Right lobe of liver (tissue), 6 donors: ENCODE measurements around the gene GPD1L. TPM values are rescaled to one million over a fixed set of nuclear protein-coding genes. Genes with fewer than 3 reads are reported as not detected.

ENCODE experiments used
- ATAC-seq, 4 donors: fragments of 200-7000 bp; cut with Tn5 transposase; one replicate each; pipeline ENCODE4 v1.9.1; 2020; ENCODE audit warnings: mild to moderate bottlenecking in 4 of 4, moderate library complexity in 4 of 4
- DNase-seq, 3 donors: peaks; one replicate each; pipeline ENCODE4 v3.0.0-alpha.2; 2020
- H3K27ac ChIP-seq, 3 donors: fragments of 200-600 bp; one replicate each; pipeline ENCODE4 v1.8.0; 2022
- H3K27me3 ChIP-seq, 2 donors: fragments of 200-600 bp; one replicate each; pipeline ENCODE4 v1.8.0; 2022
- H3K36me3 ChIP-seq, 4 donors: fragments of 200-600 bp; sonication (generic) in 1 of 4; one replicate each; pipeline versions ENCODE4 v1.5.1 to v1.8.0; 2017 to 2022; ENCODE audit warnings: control low read depth in 1 of 4
- H3K4me1 ChIP-seq, 4 donors: fragments of 200-600 bp; sonication (generic) in 1 of 4; one replicate each; pipeline versions ENCODE4 v1.5.1 to v1.8.0; 2017 to 2022; ENCODE audit warnings: control low read depth in 1 of 4
- H3K4me3 ChIP-seq, 3 donors: fragments of 200-600 bp; one replicate each; pipeline ENCODE4 v1.8.0; 2022
- H3K9me3 ChIP-seq, 4 donors: fragments of 200-600 bp; sonication (generic) in 1 of 4; one replicate each; pipeline versions ENCODE4 v1.5.1 to v1.8.0; 2017 to 2022; ENCODE audit warnings: control low read depth in 1 of 4
- POLR2A ChIP-seq: fragments of 450-650 bp; IDR thresholded peaks from one replicate; pipeline ENCODE4 v1.6.1; 2017; ENCODE audit warnings: antibody characterized with exemption, mild to moderate bottlenecking
- WGBS: methylation state at CpG from one replicate; pipeline ENCODE4 v1.1.6; 2018; ENCODE audit warnings: low coverage, low lambda C conversion rate; ENCODE audit not compliant: insufficient coverage; ENCODE audit errors: missing lambda C conversion rate; 5-methylcytosine and 5-hydroxymethylcytosine counted together
- intact Hi-C, 2 donors: fragments of 100-400 bp; cut with DNase I; formaldehyde crosslinking; loops; one replicate each; pipeline versions ENCODE4 v1.11.2 to v1.14.1; 2022
- total RNA-seq, 6 experiments: library from RNA; depleted of rRNA in 2 of 6; stranded (reverse); fragments of >200 nt in 2 of 6; fragmentation: NEBNext Ultra II Directional in 3 of 6; extraction: Animal tissue kit (Norgen Biotek cat#: 25700) in 3 of 6; gene quantifications; one replicate each; pipeline versions ENCODE4 v1.1.0 to v1.2.4, GENCODE V29; 2016 to 2023
- TF ChIP-seq, protein P1 (sequence below), 4 donors: fragments of 200-600 bp in 3 of 4; fragments of 450-650 bp in 1 of 4; IDR thresholded peaks; one replicate each; pipeline versions ENCODE4 v1.5.1 to v1.8.0; 2016 to 2022; ENCODE audit warnings: antibody characterized with exemption in 4 of 4, mild to moderate bottlenecking in 2 of 4
- donor health status: DM: no; HTN: yes; CAD: no.
- donor health status: DM: no; HTN: no; CAD: no.
- donor health status: DM: no; HTN: no; CAD: no.
- donor health status: DM: no; HTN: yes; CAD: no.
- donor health status: DM: no; HTN: yes; CAD: no.

GPD1L gene
- total RNA-seq, 6 experiments from 2014 or later: 1.5 to 3.3 (median 2.6) TPM

DNA sequence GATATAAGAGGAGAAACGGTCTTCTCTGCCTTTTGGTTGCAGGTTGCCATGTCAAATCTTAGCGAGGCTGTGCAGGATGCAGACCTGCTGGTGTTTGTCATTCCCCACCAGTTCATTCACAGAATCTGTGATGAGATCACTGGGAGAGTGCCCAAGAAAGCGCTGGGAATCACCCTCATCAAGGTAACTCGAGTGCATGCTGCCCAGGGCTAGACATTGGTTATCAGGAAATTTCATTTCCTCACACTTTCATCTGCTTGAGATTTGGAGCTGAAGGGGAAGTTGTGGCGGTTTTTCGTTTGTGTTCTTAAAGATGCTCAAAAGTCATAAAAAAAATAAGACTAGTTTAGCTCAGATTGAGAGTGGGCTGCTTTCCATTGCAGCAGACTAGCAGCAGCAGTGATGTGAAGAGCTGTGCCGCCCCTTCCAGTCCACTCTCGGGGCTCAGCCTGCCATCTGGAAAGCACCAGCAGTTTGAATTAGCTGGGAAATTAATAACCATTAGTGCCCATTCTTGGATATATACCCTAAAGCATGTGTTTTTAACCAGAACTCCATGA lies 32.2 kb downstream of the GPD1L start:
- DNase-seq: no peak
- TF ChIP-seq POLR2A: no peak
- TF ChIP-seq, protein P1, sequence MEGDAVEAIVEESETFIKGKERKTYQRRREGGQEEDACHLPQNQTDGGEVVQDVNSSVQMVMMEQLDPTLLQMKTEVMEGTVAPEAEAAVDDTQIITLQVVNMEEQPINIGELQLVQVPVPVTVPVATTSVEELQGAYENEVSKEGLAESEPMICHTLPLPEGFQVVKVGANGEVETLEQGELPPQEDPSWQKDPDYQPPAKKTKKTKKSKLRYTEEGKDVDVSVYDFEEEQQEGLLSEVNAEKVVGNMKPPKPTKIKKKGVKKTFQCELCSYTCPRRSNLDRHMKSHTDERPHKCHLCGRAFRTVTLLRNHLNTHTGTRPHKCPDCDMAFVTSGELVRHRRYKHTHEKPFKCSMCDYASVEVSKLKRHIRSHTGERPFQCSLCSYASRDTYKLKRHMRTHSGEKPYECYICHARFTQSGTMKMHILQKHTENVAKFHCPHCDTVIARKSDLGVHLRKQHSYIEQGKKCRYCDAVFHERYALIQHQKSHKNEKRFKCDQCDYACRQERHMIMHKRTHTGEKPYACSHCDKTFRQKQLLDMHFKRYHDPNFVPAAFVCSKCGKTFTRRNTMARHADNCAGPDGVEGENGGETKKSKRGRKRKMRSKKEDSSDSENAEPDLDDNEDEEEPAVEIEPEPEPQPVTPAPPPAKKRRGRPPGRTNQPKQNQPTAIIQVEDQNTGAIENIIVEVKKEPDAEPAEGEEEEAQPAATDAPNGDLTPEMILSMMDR (IDR thresholded peaks at IDR 0.05): no peak
- Histone ChIP-seq H3K27ac (no peak overlapping the region), H3K9me3 (no peaks in the 10 kb centered on the region), H3K4me1 (no peaks in the 10 kb centered on the region), H3K36me3 (no peaks in the 10 kb centered on the region), H3K4me3 (no peak overlapping the region), H3K27me3 (no peaks in the 10 kb centered on the region)
- WGBS: 28% methylated on average over 6 of the region's 8 CpGs
- no peak for ATAC-seq
- intact Hi-C loops: loop anchor here in 1 of 2 donors (10.0 kb wide), 1 partner anchor 114 kb away; no protein-coding TSS in a partner anchor

DNA sequence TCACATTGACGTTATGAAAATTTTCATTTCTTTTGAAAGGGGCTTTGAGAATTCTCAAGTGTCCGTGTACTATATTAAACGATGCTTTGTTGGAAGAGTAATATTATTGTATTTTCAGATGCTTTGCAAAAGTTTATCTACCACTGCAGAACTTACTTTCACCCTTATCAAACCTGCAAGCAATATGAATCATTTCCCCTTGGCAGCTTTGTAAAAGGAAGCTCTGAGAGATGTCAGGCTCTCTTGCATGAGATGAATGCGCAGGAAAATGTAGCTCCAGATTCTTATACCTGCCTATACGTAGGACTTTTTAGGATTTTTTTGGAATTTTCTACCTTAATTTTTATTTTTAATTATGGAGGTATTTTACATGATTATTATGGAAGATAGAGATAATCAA lies 34.5 kb downstream of the GPD1L start:
- H3K36me3 ChIP-seq: no peaks in the 10 kb centered on the region
- 43% methylated on average over 5 of the region's 5 CpGs for WGBS
- TF ChIP-seq POLR2A: no peak
- TF ChIP-seq, protein P1 (IDR thresholded peaks at IDR 0.05): no peak
- no peaks in the 10 kb centered on the region for H3K4me1 ChIP-seq
- DNase-seq (no peak), ATAC-seq (peak in 2 of 4 donors; percentile 53 to 57)
- H3K27me3 ChIP-seq: no peaks in the 10 kb centered on the region
- no peak overlapping the region for H3K27ac ChIP-seq
- intact Hi-C loops: no loop called here
- H3K4me3 ChIP-seq: no peak overlapping the region
- no peaks in the 10 kb centered on the region for H3K9me3 ChIP-seq

DNA sequence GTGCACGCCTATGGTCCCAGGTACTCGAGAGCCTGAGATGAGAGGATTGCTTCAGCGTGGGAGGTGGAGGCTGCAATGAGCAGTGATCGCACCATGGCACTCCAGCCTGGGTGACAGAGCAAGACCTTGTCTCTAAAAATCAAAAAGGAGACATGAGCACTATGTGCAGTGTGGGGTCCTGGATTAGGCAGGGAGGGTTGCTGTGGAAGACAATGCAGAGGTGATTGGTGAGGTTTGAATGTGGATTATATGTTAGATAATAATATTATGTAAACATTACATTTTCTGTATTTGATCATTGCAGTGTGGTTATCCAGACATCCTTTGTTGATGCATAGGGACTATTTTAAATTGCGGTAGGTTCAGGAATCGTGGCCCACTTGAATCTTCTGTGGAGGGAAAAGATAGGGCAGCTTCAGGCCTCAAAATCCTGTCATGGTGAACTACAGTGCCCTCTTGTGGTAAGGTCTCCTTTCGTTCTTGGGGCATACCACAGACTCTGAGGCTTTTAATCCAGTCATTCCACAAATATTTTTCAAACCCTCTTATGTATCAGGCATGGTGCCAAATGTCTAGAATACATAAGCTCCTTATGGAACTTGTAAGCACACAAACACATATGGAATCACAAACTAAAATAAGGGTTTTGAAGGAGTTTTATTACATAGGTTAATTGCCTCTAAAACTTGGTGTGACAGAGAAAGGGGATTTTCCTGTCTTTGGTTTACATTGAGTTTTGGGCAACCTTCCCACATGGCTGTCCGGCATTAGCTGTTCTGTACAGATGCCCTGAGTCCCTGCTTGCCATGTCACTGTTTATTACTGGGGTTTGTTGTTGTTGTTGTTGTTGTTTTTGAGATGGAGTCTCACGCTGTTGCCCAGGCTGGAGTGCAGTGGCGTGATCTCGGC lies 37.7 kb downstream of the GPD1L start:
- ATAC-seq (peak; percentile 84 to 89 (median 87)), DNase-seq (peak in 1 of 3 donors; percentile 51)
- Histone ChIP-seq H3K27me3 (no peaks in the 10 kb centered on the region), H3K36me3 (no peaks in the 10 kb centered on the region), H3K4me3 (no peak overlapping the region), H3K27ac (no peak overlapping the region), H3K4me1 (no peaks in the 10 kb centered on the region), H3K9me3 (no peaks in the 10 kb centered on the region)
- TF ChIP-seq POLR2A: no peak
- TF ChIP-seq, protein P1 (IDR thresholded peaks at IDR 0.05): peak; percentile 70 to 78 (median 78)
- intact Hi-C loops: no loop called here
- WGBS: 57% methylated on average over 9 of the region's 11 CpGs

DNA sequence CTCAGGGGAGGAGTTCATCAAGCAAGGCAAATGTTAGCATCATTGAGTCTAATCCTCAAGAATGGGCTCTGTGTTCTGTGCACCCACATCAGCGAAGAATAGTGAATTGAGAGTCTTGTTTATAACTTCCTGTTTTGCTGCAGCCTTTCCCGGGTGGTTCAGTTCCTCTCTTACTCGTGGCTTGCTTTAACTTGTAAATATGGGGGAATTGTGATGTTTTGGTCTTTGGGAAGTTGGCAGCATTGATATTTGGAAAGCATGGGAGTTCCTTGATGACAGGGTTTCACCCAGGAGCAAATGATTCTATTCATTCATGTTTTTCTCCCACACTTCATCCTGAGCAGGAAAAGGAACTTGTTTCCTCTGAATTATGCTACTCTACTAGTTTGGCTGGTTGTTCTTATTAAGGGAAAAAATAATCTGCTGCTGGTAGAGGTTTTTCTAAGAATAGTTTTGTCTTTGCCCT lies 40.4 kb downstream of the GPD1L start:
- Histone ChIP-seq H3K4me3 (no peak overlapping the region), H3K9me3 (no peaks in the 10 kb centered on the region), H3K4me1 (no peaks in the 10 kb centered on the region), H3K36me3 (no peaks in the 10 kb centered on the region), H3K27me3 (no peaks in the 10 kb centered on the region), H3K27ac (no peak overlapping the region)
- TF ChIP-seq, protein P1 (IDR thresholded peaks at IDR 0.05): no peak
- no peak for TF ChIP-seq POLR2A
- intact Hi-C loops: loop anchor here in 1 of 2 donors (5.0 kb wide), 1 partner anchor 124 kb away; no protein-coding TSS in a partner anchor
- ATAC-seq (peak in 1 of 4 donors; percentile 28), DNase-seq (no peak)
- WGBS: 51% methylated on average over 3 of the region's 3 CpGs
